ENCODE results near the gene HAP1.

GRCh38 chr17:41691031-41691777 is 43.2 kb downstream of the HAP1 start:
- TF ChIP-seq CTCF (IDR thresholded peaks at IDR 0.05; ENCODE audit: low read length) (no peak), EZH2 (IDR thresholded peaks at IDR 0.05; ENCODE audit: borderline replicate concordance, low read length) (no peak)
